IMR-90 (cell line): ENCODE results near the gene DSCAML1. TPM values are rescaled to one million over a fixed set of nuclear protein-coding genes. Genes with fewer than 3 reads are reported as not detected.

Source experiments
- ATAC-seq: fragments of 200-7000 bp; cut with Tn5 transposase; 2 replicates; pipeline ENCODE4 v1.9.1; 2020; ENCODE audit warnings: low read depth, mild to moderate bottlenecking, moderate library complexity
- BruUV-seq: library from RNA; stranded (reverse); fragments of 400-500 nt; replicated peaks from 2 replicates; lab custom pipeline; 2021; lab: Mats Ljungman, UMichigan
- CTCF ChIA-PET: fragments of 300-600 bp; formaldehyde crosslinking; extraction: SDS; loops from one replicate; lab custom pipeline; 2021; ENCODE audit warnings: antibody characterized with exemption; lab: Yijun Ruan, JAX
- POLR2A ChIA-PET: fragments of 300-600 bp; sonication (Branson Sonifier 250); formaldehyde crosslinking; loops from one replicate; lab custom pipeline; 2022; ENCODE audit warnings: antibody characterized with exemption; ENCODE audit not compliant: unreplicated experiment; lab: Charles Lee
- DNase-seq: peaks from one replicate; pipeline ENCODE4 v3.0.0; 2013
- H2AFZ ChIP-seq: replicated peaks from 2 replicates; pipeline ENCODE3; 2013; ENCODE audit warnings: low read length, mild to moderate bottlenecking; ENCODE audit not compliant: poor library complexity
- H2AK5ac ChIP-seq: 2 replicates; pipeline ENCODE4 v1.6.1; 2013; ENCODE audit warnings: low read depth, low read length, inconsistent platforms
- H2AK9ac ChIP-seq: replicated peaks from 2 replicates; pipeline ENCODE3; 2013; ENCODE audit warnings: mild to moderate bottlenecking, low read depth, low read length, moderate library complexity; ENCODE audit not compliant: poor library complexity
- H2BK120ac ChIP-seq: 2 replicates; pipeline ENCODE4 v1.6.1; 2013; ENCODE audit warnings: low read depth, low read length, inconsistent platforms
- H2BK15ac ChIP-seq: 3 replicates; pipeline ENCODE4 v1.6.1; 2013; ENCODE audit warnings: low read depth, low read length, inconsistent platforms
- H2BK20ac ChIP-seq: 2 replicates; pipeline ENCODE4 v1.6.1; 2013; ENCODE audit warnings: low read depth, mild to moderate bottlenecking, inconsistent platforms, low read length, moderate library complexity
- H2BK5ac ChIP-seq: 2 replicates; pipeline ENCODE4 v1.6.1; 2013; ENCODE audit warnings: mild to moderate bottlenecking, low read depth, low read length, inconsistent platforms; ENCODE audit not compliant: poor library complexity, severe bottlenecking
- H3K14ac ChIP-seq: replicated peaks from 2 replicates; pipeline ENCODE4 v1.6.1; 2013; ENCODE audit warnings: low read depth, low read length, inconsistent platforms
- H3K18ac ChIP-seq: 2 replicates; pipeline ENCODE4 v1.6.1; 2013; ENCODE audit warnings: low read depth, low read length, control low read depth
- H3K23ac ChIP-seq: 2 replicates; pipeline ENCODE4 v1.6.1; 2013; ENCODE audit warnings: low read depth, low read length, inconsistent platforms
- H3K27ac ChIP-seq: 2 replicates; pipeline ENCODE4 v1.5.1; 2013; ENCODE audit warnings: mild to moderate bottlenecking, control low read depth, low read length; ENCODE audit not compliant: insufficient read depth
- H3K27me3 ChIP-seq: 2 replicates; pipeline ENCODE4 v1.6.1; 2013; ENCODE audit warnings: low read length; ENCODE audit not compliant: control insufficient read depth, insufficient read depth
- H3K36me3 ChIP-seq: 2 replicates; pipeline ENCODE4 v1.6.1; 2013; ENCODE audit warnings: low read length, mixed read lengths; ENCODE audit not compliant: control insufficient read depth, insufficient read depth
- H3K4ac ChIP-seq: 2 replicates; pipeline ENCODE4 v1.6.1; 2013; ENCODE audit warnings: low read depth, low read length, inconsistent platforms
- H3K4me1 ChIP-seq: 2 replicates; pipeline ENCODE4 v1.6.1; 2013; ENCODE audit warnings: low read length, mixed read lengths; ENCODE audit not compliant: control insufficient read depth, insufficient read depth
- H3K4me2 ChIP-seq: 2 replicates; pipeline ENCODE4 v1.6.1; 2013; ENCODE audit warnings: low read depth, mild to moderate bottlenecking, control low read depth, low read length, moderate library complexity
- H3K4me3 ChIP-seq: 2 replicates; pipeline ENCODE4 v1.5.1; 2013; ENCODE audit warnings: low read depth, mild to moderate bottlenecking, control low read depth, low read length, moderate library complexity; ENCODE audit not compliant: insufficient read depth
- H3K56ac ChIP-seq: 2 replicates; pipeline ENCODE4 v1.6.1; 2013; ENCODE audit warnings: low read length, inconsistent platforms; ENCODE audit not compliant: insufficient read depth; ENCODE audit errors: extremely low read depth
- H3K79me1 ChIP-seq, 2 experiments: 2 replicates each; pipeline ENCODE4 v1.6.1; 2013; ENCODE audit warnings: low read length in 2 of 2, inconsistent platforms in 1 of 2, low read depth in 1 of 2
- H3K9ac ChIP-seq: 2 replicates; pipeline ENCODE4 v1.6.1; 2013; ENCODE audit warnings: low read depth, low read length, control low read depth
- H3K9me1 ChIP-seq: 2 replicates; pipeline ENCODE4 v1.6.1; 2013; ENCODE audit warnings: low read length, inconsistent platforms; ENCODE audit not compliant: insufficient read depth
- H3K9me3 ChIP-seq: 2 replicates; pipeline ENCODE4 v1.6.1; 2013; ENCODE audit warnings: low read length; ENCODE audit not compliant: control insufficient read depth, insufficient read depth
- H4K20me1 ChIP-seq: 2 replicates; pipeline ENCODE4 v1.6.1; 2013; ENCODE audit warnings: low read length, inconsistent platforms; ENCODE audit not compliant: insufficient read depth
- H4K5ac ChIP-seq: 2 replicates; pipeline ENCODE4 v1.6.1; 2013; ENCODE audit warnings: mild to moderate bottlenecking, low read depth, low read length, control low read depth
- H4K8ac ChIP-seq, 2 experiments: 2 replicates each; pipeline ENCODE4 v1.6.1; 2013; ENCODE audit warnings: low read depth in 2 of 2, low read length in 2 of 2, control low read depth in 1 of 2, inconsistent platforms in 1 of 2
- H4K91ac ChIP-seq: 2 replicates; pipeline ENCODE4 v1.6.1; 2013; ENCODE audit warnings: low read depth, low read length, inconsistent platforms; ENCODE audit not compliant: insufficient read depth
- FOS ChIP-seq: fragments of 150-350 bp; IDR thresholded peaks from 2 replicates; pipeline ENCODE4 v1.6.1; 2016; ENCODE audit warnings: low read depth, low read length
- RAD21 ChIP-seq: IDR thresholded peaks from 2 replicates; pipeline ENCODE4 v1.6.1; 2012; ENCODE audit warnings: low read length, improper control_type of control experiment
- RFX5 ChIP-seq: IDR thresholded peaks from 2 replicates; pipeline ENCODE4 v1.8.0; 2012; ENCODE audit warnings: low read depth, mild to moderate bottlenecking, low read length, moderate library complexity
- dilution Hi-C: fragments of 300-500 bp; cut with HindIII; formaldehyde crosslinking; loops from one replicate; pipeline ENCODE4 v1.14.3; 2018; ENCODE audit warnings: low sequenced_read_pairs; ENCODE audit not compliant: unreplicated experiment
- in situ Hi-C: fragments of 300-500 bp; cut with MboI; formaldehyde crosslinking; loops from 3 replicates; pipeline ENCODE4 v1.14.3; 2019; ENCODE audit warnings: low sequenced_read_pairs, inconsistent platforms, mixed read lengths
- intact Hi-C: fragments of 100-400 bp; cut with micrococcal nuclease; formaldehyde crosslinking; loops from 2 replicates; pipeline ENCODE4 v1.10.0; 2022
- polyA plus RNA-seq, 3 experiments: library from polyadenylated mRNA; depleted of rRNA; stranded (reverse); fragments of >200 nt; gene quantifications; 2 replicates each; pipeline ENCODE4 v1.2.3, GENCODE V29; 2012; ENCODE audit warnings: low replicate concordance in 1 of 3
- total RNA-seq: library from RNA; depleted of rRNA; stranded (reverse); fragments of >200 nt; gene quantifications from 2 replicates; pipeline ENCODE4 v1.2.3, GENCODE V29; 2012
- TF ChIP-seq, protein P1 (sequence below): fragments of 150-350 bp; IDR thresholded peaks from 2 replicates; pipeline ENCODE4 v1.6.1; 2017; ENCODE audit warnings: mild to moderate bottlenecking, antibody characterized with exemption, low read length, low read depth

DSCAML1 gene
- total and polyA plus RNA-seq, 2 of the 4 experiments (the other 2 are of a cell fraction) = not detected

DNA sequence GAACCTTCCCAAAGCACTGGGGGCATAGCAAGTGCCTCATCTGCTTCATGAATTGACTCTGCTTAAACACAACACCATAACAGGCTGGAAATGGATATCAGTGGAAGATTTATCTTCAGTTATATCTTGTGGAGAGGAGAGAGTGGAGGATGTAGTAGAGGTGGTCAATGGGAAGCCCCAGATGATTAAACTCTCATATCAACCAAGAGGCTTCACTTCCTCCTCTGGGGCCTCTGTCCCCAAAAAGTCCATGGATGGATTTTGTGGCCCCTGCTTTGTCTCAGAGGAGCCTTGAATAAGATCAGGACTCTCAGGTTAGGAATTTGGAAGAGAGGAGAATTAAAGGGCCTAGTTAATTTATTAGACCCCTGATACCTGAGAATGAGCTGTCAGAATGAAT lies 363.3 kb downstream of the DSCAML1 start:
- BruUV-seq = no TSS peak
- Histone ChIP-seq H3K56ac (no peak overlapping the region), H2BK15ac (no peak overlapping the region), H3K18ac (no peak overlapping the region), H4K5ac (no peak overlapping the region), H3K14ac (no peak overlapping the region), H4K8ac (no peak overlapping the region), H4K91ac (no peak overlapping the region), H2AK5ac (no peak overlapping the region), H4K20me1 (no peaks in the 10 kb centered on the region), H2BK5ac (peak overlapping the region; percentile 29), H2BK120ac (no peak overlapping the region), H3K4me1 (no peaks in the 10 kb centered on the region), H3K79me1 (no peaks in the 10 kb centered on the region), H3K27ac (no peak overlapping the region), H3K27me3 (peaks cover 30% of the 10 kb centered on the region), H3K4me3 (no peak overlapping the region), H2AFZ (no peak overlapping the region), H3K4me2 (no peak overlapping the region), H3K4ac (no peak overlapping the region), H2BK20ac (no peak overlapping the region), H2AK9ac (no peak overlapping the region), H3K23ac (no peak overlapping the region), H3K36me3 (no peaks in the 10 kb centered on the region), H3K9me1 (no peaks in the 10 kb centered on the region), H3K9me3 (no peaks in the 10 kb centered on the region), H3K9ac (no peak overlapping the region)
- TF ChIP-seq RAD21 (no peak), RFX5 (no peak), FOS (no peak)
- TF ChIP-seq, protein P1, sequence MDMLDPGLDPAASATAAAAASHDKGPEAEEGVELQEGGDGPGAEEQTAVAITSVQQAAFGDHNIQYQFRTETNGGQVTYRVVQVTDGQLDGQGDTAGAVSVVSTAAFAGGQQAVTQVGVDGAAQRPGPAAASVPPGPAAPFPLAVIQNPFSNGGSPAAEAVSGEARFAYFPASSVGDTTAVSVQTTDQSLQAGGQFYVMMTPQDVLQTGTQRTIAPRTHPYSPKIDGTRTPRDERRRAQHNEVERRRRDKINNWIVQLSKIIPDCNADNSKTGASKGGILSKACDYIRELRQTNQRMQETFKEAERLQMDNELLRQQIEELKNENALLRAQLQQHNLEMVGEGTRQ = no peak
- CTCF ChIA-PET = no interaction called here
- no peak for DNase-seq
- dilution Hi-C loops (no loop called here), in situ Hi-C loops (no loop called here), intact Hi-C loops (no loop called here)
- no peak for ATAC-seq
- POLR2A ChIA-PET = no interaction called here
